GM23338 (cell line): ENCODE data around the gene FRMPD1. TPM values are rescaled to one million over a fixed set of nuclear protein-coding genes. Genes with fewer than 3 reads are reported as not detected.
A peak's percentile ranks its signal among the peaks of the same experiment; 100 is the strongest.

Experiments used
- ATAC-seq: fragments of 200-7000 bp; cut with Tn5 transposase; 3 replicates; pipeline ENCODE4 v1.9.1; 2020
- DNase-seq: peaks from one replicate; pipeline ENCODE4 v3.0.0-alpha.2; 2015; ENCODE audit warnings: low spot score
- H2AFZ ChIP-seq: fragments of 200-600 bp; sonication (generic); 2 replicates; pipeline ENCODE4 v1.8.0; 2016; ENCODE audit warnings: antibody characterized with exemption, mild to moderate bottlenecking, moderate library complexity
- H3F3A ChIP-seq: fragments of 200-600 bp; sonication (generic); replicated peaks from 2 replicates; pipeline ENCODE4 v1.8.0; 2017; ENCODE audit warnings: antibody characterized with exemption, mixed run types, low read depth
- H3K27ac ChIP-seq: fragments of 200-600 bp; sonication (generic); 2 replicates; pipeline ENCODE4 v1.6.1; 2016; ENCODE audit warnings: low read depth
- H3K27me3 ChIP-seq: fragments of 200-600 bp; sonication (generic); 2 replicates; pipeline ENCODE4 v1.8.0; 2016; ENCODE audit warnings: mild to moderate bottlenecking, mixed run types, moderate library complexity; ENCODE audit not compliant: insufficient read depth
- H3K36me3 ChIP-seq: fragments of 200-600 bp; sonication (generic); 2 replicates; pipeline ENCODE4 v1.8.0; 2016; ENCODE audit warnings: mild to moderate bottlenecking; ENCODE audit not compliant: insufficient read depth
- H3K4me1 ChIP-seq: fragments of 200-600 bp; sonication (generic); 2 replicates; pipeline ENCODE4 v1.8.0; 2016; ENCODE audit warnings: mild to moderate bottlenecking, moderate library complexity; ENCODE audit not compliant: insufficient read depth
- H3K4me2 ChIP-seq: fragments of 200-600 bp; sonication (generic); 2 replicates; pipeline ENCODE4 v1.7.1; 2017; ENCODE audit warnings: mixed run types
- H3K4me3 ChIP-seq: fragments of 200-600 bp; sonication (generic); 2 replicates; pipeline ENCODE4 v1.6.1; 2016; ENCODE audit warnings: mixed run types
- H3K79me2 ChIP-seq: fragments of 200-600 bp; sonication (generic); replicated peaks from 2 replicates; pipeline ENCODE4 v1.8.0; 2017; ENCODE audit warnings: mild to moderate bottlenecking; ENCODE audit not compliant: insufficient read depth
- H3K9me2 ChIP-seq: fragments of 200-600 bp; sonication (generic); 2 replicates; pipeline ENCODE4 v1.8.0; 2017; ENCODE audit not compliant: insufficient read depth
- H4K20me1 ChIP-seq: fragments of 200-600 bp; sonication (generic); replicated peaks from 2 replicates; pipeline ENCODE4 v1.8.0; 2017; ENCODE audit warnings: mild to moderate bottlenecking; ENCODE audit not compliant: insufficient read depth
- H3K27ac Mint-ChIP-seq: 2 replicates; pipeline ENCODE4 v1.8.0; 2020; ENCODE audit warnings: inconsistent platforms, mild to moderate bottlenecking, moderate library complexity, mixed read lengths
- H3K27me3 Mint-ChIP-seq: 3 replicates; pipeline ENCODE4 v1.8.0; 2022; ENCODE audit warnings: low read depth, mild to moderate bottlenecking, moderate library complexity, mixed read lengths, inconsistent platforms; ENCODE audit not compliant: insufficient read depth, poor library complexity
- H3K36me3 Mint-ChIP-seq: 3 replicates; pipeline ENCODE4 v1.8.0; 2021; ENCODE audit warnings: low read depth, mild to moderate bottlenecking, inconsistent platforms, moderate library complexity, mixed read lengths
- H3K4me1 Mint-ChIP-seq: 3 replicates; pipeline ENCODE4 v1.8.0; 2020; ENCODE audit warnings: mild to moderate bottlenecking, inconsistent platforms, mixed read lengths
- H3K4me3 Mint-ChIP-seq: 3 replicates; pipeline ENCODE4 v1.8.0; 2021; ENCODE audit warnings: moderate library complexity, mild to moderate bottlenecking, inconsistent platforms, mixed read lengths
- H3K9me3 Mint-ChIP-seq: 3 replicates; pipeline ENCODE4 v1.8.0; 2020; ENCODE audit warnings: moderate library complexity, mild to moderate bottlenecking, inconsistent platforms, mixed read lengths
- EZH2 ChIP-seq: fragments of 200-600 bp; sonication (generic); IDR thresholded peaks from one replicate; pipeline ENCODE4 v1.8.0; 2017; ENCODE audit warnings: antibody characterized with exemption, mild to moderate bottlenecking, low read depth; ENCODE audit not compliant: unreplicated experiment
- EZH2phosphoT487 ChIP-seq: fragments of 200-600 bp; sonication (generic); IDR thresholded peaks from one replicate; pipeline ENCODE4 v1.8.1; 2018; ENCODE audit warnings: antibody characterized with exemption; ENCODE audit not compliant: unreplicated experiment
- STAT1 ChIP-seq: IDR thresholded peaks from one replicate; pipeline ENCODE4 v1.6.1; 2016; ENCODE audit warnings: antibody characterized with exemption; ENCODE audit not compliant: unreplicated experiment
- ZNF114 ChIP-seq: fragments of 250-450 bp; sonication (Bioruptor Pico); IDR thresholded peaks from 2 replicates; pipeline ENCODE4 v1.5.0; 2020; ENCODE audit warnings: mild to moderate bottlenecking, moderate library complexity
- polyA plus RNA-seq: library from polyadenylated mRNA; unstranded; fragments of >200 nt; fragmentation: Nextera tagmentation; extraction: Ambion mirVana; gene quantifications from 2 replicates; pipeline ENCODE4 v1.2.1, GENCODE V29; 2016
- total RNA-seq: library from RNA; depleted of rRNA; stranded (reverse); fragments of >200 nt; shearing (Covaris generic); gene quantifications from 2 replicates; pipeline ENCODE4 v1.2.3, GENCODE V29; 2014
- TF ChIP-seq, protein P1 (sequence below), 2 experiments: fragments of 200-600 bp in 1 of 2; sonication (generic) in 1 of 2; conservative IDR thresholded peaks; 2 replicates each; pipeline versions ENCODE4 v1.5.1 to v1.6.1; 2016 to 2017; ENCODE audit warnings: antibody characterized with exemption in 2 of 2, low read depth in 2 of 2, mild to moderate bottlenecking in 2 of 2, moderate library complexity in 1 of 2
- TF ChIP-seq, protein P2 (sequence below): fragments of 250-450 bp; sonication (Bioruptor Pico); IDR thresholded peaks from 2 replicates; pipeline ENCODE4 v1.5.0; 2020; ENCODE audit warnings: mild to moderate bottlenecking, moderate library complexity

FRMPD1 gene
- total and polyA plus RNA-seq, 2 experiments from 2014 or later: 0.23 to 0.63 TPM

DNA sequence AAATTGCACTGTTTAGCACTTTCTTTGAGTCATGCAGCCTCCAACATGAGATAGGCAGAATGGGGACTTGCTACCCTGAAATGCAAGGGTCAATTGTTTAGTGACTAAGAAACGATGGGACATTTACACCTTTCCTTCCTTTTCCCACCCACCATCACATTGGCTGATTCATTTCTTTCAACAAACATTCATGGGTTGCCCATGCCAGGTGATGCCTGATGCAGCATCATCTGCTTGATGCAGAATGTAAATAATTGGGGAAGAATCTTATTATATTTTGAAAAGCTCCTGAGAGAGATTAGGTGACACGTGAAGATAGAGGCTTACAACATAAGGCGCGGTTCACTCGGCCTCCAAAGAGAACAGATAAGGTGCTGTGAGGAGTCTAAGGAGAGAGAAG lies 98.4 kb downstream of the FRMPD1 start (continued):
- TF ChIP-seq STAT1: no peak
- TF ChIP-seq EZH2: no peak
- TF ChIP-seq, protein P1, sequence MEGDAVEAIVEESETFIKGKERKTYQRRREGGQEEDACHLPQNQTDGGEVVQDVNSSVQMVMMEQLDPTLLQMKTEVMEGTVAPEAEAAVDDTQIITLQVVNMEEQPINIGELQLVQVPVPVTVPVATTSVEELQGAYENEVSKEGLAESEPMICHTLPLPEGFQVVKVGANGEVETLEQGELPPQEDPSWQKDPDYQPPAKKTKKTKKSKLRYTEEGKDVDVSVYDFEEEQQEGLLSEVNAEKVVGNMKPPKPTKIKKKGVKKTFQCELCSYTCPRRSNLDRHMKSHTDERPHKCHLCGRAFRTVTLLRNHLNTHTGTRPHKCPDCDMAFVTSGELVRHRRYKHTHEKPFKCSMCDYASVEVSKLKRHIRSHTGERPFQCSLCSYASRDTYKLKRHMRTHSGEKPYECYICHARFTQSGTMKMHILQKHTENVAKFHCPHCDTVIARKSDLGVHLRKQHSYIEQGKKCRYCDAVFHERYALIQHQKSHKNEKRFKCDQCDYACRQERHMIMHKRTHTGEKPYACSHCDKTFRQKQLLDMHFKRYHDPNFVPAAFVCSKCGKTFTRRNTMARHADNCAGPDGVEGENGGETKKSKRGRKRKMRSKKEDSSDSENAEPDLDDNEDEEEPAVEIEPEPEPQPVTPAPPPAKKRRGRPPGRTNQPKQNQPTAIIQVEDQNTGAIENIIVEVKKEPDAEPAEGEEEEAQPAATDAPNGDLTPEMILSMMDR (conservative IDR thresholded peaks at IDR 0.05; ENCODE audit: low read depth in 2 of 2): no peak
- no peak for TF ChIP-seq EZH2phosphoT487
- no peak for TF ChIP-seq ZNF114 (CRISPR knock-in tag)
- TF ChIP-seq, protein P2, sequence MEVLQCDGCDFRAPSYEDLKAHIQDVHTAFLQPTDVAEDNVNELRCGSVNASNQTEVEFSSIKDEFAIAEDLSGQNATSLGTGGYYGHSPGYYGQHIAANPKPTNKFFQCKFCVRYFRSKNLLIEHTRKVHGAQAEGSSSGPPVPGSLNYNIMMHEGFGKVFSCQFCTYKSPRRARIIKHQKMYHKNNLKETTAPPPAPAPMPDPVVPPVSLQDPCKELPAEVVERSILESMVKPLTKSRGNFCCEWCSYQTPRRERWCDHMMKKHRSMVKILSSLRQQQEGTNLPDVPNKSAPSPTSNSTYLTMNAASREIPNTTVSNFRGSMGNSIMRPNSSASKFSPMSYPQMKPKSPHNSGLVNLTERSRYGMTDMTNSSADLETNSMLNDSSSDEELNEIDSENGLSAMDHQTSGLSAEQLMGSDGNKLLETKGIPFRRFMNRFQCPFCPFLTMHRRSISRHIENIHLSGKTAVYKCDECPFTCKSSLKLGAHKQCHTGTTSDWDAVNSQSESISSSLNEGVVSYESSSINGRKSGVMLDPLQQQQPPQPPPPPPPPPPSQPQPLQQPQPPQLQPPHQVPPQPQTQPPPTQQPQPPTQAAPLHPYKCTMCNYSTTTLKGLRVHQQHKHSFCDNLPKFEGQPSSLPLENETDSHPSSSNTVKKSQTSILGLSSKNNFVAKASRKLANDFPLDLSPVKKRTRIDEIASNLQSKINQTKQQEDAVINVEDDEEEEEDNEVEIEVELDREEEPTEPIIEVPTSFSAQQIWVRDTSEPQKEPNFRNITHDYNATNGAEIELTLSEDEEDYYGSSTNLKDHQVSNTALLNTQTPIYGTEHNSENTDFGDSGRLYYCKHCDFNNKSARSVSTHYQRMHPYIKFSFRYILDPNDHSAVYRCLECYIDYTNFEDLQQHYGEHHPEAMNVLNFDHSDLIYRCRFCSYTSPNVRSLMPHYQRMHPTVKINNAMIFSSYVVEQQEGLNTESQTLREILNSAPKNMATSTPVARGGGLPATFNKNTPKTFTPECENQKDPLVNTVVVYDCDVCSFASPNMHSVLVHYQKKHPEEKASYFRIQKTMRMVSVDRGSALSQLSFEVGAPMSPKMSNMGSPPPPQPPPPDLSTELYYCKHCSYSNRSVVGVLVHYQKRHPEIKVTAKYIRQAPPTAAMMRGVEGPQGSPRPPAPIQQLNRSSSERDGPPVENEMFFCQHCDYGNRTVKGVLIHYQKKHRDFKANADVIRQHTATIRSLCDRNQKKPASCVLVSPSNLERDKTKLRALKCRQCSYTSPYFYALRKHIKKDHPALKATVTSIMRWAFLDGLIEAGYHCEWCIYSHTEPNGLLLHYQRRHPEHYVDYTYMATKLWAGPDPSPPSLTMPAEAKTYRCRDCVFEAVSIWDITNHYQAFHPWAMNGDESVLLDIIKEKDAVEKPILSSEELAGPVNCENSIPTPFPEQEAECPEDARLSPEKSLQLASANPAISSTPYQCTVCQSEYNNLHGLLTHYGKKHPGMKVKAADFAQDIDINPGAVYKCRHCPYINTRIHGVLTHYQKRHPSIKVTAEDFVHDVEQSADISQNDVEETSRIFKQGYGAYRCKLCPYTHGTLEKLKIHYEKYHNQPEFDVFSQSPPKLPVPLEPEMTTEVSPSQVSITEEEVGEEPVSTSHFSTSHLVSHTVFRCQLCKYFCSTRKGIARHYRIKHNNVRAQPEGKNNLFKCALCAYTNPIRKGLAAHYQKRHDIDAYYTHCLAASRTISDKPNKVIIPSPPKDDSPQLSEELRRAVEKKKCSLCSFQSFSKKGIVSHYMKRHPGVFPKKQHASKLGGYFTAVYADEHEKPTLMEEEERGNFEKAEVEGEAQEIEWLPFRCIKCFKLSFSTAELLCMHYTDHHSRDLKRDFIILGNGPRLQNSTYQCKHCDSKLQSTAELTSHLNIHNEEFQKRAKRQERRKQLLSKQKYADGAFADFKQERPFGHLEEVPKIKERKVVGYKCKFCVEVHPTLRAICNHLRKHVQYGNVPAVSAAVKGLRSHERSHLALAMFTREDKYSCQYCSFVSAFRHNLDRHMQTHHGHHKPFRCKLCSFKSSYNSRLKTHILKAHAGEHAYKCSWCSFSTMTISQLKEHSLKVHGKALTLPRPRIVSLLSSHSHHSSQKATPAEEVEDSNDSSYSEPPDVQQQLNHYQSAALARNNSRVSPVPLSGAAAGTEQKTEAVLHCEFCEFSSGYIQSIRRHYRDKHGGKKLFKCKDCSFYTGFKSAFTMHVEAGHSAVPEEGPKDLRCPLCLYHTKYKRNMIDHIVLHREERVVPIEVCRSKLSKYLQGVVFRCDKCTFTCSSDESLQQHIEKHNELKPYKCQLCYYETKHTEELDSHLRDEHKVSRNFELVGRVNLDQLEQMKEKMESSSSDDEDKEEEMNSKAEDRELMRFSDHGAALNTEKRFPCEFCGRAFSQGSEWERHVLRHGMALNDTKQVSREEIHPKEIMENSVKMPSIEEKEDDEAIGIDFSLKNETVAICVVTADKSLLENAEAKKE (CRISPR knock-in tag): no peak

DNA sequence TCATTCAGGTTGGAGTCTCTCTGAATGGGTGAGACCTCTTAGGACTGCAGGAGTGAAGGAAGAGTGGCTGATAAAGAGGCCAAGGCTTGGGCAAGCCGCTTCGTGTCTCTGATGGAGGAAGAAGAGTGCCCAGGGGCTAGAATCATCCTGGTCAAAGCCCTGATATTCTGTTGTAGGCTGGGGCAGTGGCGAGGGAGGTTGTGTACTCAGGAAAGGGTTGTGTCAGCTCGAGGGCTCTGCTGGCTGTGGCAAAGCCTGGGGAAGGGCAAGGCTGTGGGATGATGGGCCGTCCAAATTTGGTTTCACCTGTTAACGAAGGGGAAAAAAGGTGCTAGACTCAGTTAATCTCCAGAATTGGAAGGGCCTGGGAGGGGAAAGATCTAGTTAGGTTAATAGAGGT lies 100.4 kb downstream of the FRMPD1 start:
- Mint-ChIP-seq H3K27ac (no peak overlapping the region; the same call in 1 of the 2 replicates), H3K9me3 (peaks cover 6% of the 10 kb centered on the region; the same call in 2 of the 3 replicates), H3K4me3 (no peak overlapping the region), H3K27me3 (peaks cover 7% of the 10 kb centered on the region), H3K4me1 (peaks cover 9% of the 10 kb centered on the region; the same call in 2 of the 3 replicates), H3K36me3 (peaks cover 5% of the 10 kb centered on the region; the same call in 1 of the 3 replicates)
- Histone ChIP-seq H4K20me1 (0 out of 2 replicates have a peak, but pooled peaks cover 3% of the 10 kb centered on the region), H3K9me2 (peaks cover 6% of the 10 kb centered on the region; the same call in 1 of the 2 replicates), H3F3A (no peaks in the 10 kb centered on the region), H2AFZ (peak overlapping the region; percentile 88), H3K27ac (no peak overlapping the region), H3K4me2 (no peak overlapping the region), H3K27me3 (no peaks in the 10 kb centered on the region), H3K79me2 (0 out of 2 replicates have a peak, but pooled peaks cover 3% of the 10 kb centered on the region), H3K4me1 (peaks cover 6% of the 10 kb centered on the region; the same call in 1 of the 2 replicates), H3K4me3 (no peak overlapping the region), H3K36me3 (no peaks in the 10 kb centered on the region)
- ATAC-seq (no peak), DNase-seq (no peak)
- TF ChIP-seq, protein P2 (CRISPR knock-in tag): no peak
